Neural progenitor cell (in vitro differentiated cells): Measurements from ENCODE around the gene MFRP. TPM values are rescaled to one million over a fixed set of nuclear protein-coding genes. Genes with fewer than 3 reads are reported as not detected.

Experiments used
- DNase-seq: peaks from one replicate; pipeline ENCODE4 v3.0.0-alpha.2; 2016; ENCODE audit warnings: low spot score
- H2AFZ ChIP-seq: fragments of 200-600 bp; sonication (generic); replicated peaks from 2 replicates; pipeline ENCODE4 v1.6.1; 2016; ENCODE audit warnings: antibody characterized with exemption
- H3F3A ChIP-seq: fragments of 200-600 bp; sonication (generic); 2 replicates; pipeline ENCODE4 v1.6.1; 2016; ENCODE audit warnings: antibody characterized with exemption, low read depth
- H3K27ac ChIP-seq: fragments of 200-600 bp; sonication (generic); 2 replicates; pipeline ENCODE4 v1.5.1; 2016; ENCODE audit warnings: mild to moderate bottlenecking
- H3K27me3 ChIP-seq: fragments of 200-600 bp; sonication (generic); 2 replicates; pipeline ENCODE4 v1.6.1; 2016; ENCODE audit warnings: mild to moderate bottlenecking, moderate library complexity
- H3K36me3 ChIP-seq: fragments of 200-600 bp; sonication (generic); 2 replicates; pipeline ENCODE4 v1.5.1; 2016
- H3K4me1 ChIP-seq: fragments of 200-600 bp; sonication (generic); 2 replicates; pipeline ENCODE4 v1.6.1; 2016; ENCODE audit warnings: mixed run types
- H3K4me2 ChIP-seq: fragments of 200-600 bp; sonication (generic); 2 replicates; pipeline ENCODE4 v1.6.1; 2016
- H3K4me3 ChIP-seq: fragments of 200-600 bp; sonication (generic); 2 replicates; pipeline ENCODE4 v1.5.1; 2016
- H3K79me2 ChIP-seq: fragments of 200-600 bp; sonication (generic); 2 replicates; pipeline ENCODE4 v1.6.1; 2016; ENCODE audit warnings: low read depth
- H3K9ac ChIP-seq: fragments of 200-600 bp; sonication (generic); 2 replicates; pipeline ENCODE4 v1.6.1; 2016
- H3K9me3 ChIP-seq: fragments of 200-600 bp; sonication (generic); 2 replicates; pipeline ENCODE4 v1.5.1; 2016; ENCODE audit warnings: low read depth
- H4K20me1 ChIP-seq: fragments of 200-600 bp; sonication (generic); 2 replicates; pipeline ENCODE4 v1.6.1; 2016; ENCODE audit warnings: low read depth
- H3K27ac Mint-ChIP-seq: 3 replicates; pipeline ENCODE4 v1.8.0; 2021; ENCODE audit warnings: mixed read lengths
- H3K27me3 Mint-ChIP-seq: 2 replicates; pipeline ENCODE4 v1.8.0; 2022; ENCODE audit warnings: low read depth, mild to moderate bottlenecking, inconsistent platforms, moderate library complexity, mixed read lengths; ENCODE audit not compliant: insufficient read depth
- H3K36me3 Mint-ChIP-seq: 3 replicates; pipeline ENCODE4 v1.8.0; 2021; ENCODE audit warnings: mixed read lengths
- H3K4me1 Mint-ChIP-seq: 3 replicates; pipeline ENCODE4 v1.8.0; 2021; ENCODE audit warnings: mixed read lengths
- H3K4me3 Mint-ChIP-seq: 3 replicates; pipeline ENCODE4 v1.8.0; 2021; ENCODE audit warnings: mild to moderate bottlenecking, moderate library complexity, mixed read lengths
- H3K9me3 Mint-ChIP-seq: 3 replicates; pipeline ENCODE4 v1.8.0; 2020; ENCODE audit warnings: mixed read lengths
- CTCF ChIP-seq: fragments of 200-600 bp; sonication (generic); IDR thresholded peaks from 2 replicates; pipeline ENCODE4 v1.5.1; 2017; ENCODE audit warnings: antibody characterized with exemption, mild to moderate bottlenecking
- EZH2 ChIP-seq: fragments of 200-600 bp; sonication (generic); IDR thresholded peaks from 2 replicates; pipeline ENCODE4 v1.6.1; 2017; ENCODE audit warnings: antibody characterized with exemption, mild to moderate bottlenecking, moderate library complexity
- EZH2phosphoT487 ChIP-seq: fragments of 200-600 bp; sonication (generic); IDR thresholded peaks from 2 replicates; pipeline ENCODE4 v1.6.1; 2017; ENCODE audit warnings: antibody characterized with exemption
- total RNA-seq: library from RNA; depleted of rRNA; stranded (reverse); fragments of >200 nt; gene quantifications from 2 replicates; pipeline ENCODE4 v1.2.3, GENCODE V29; 2015; ENCODE audit warnings: low replicate concordance

Gene MFRP
- total RNA-seq, 1 donor from 2014 or later = not detected

GRCh38 chr11:119373921-119374631 is 27.6 kb upstream of the MFRP start:
- H3K36me3 Mint-ChIP-seq = no peaks in the 10 kb centered on the region
- no peak for TF ChIP-seq EZH2
- TF ChIP-seq CTCF = peak; percentile 94
- no peak for TF ChIP-seq EZH2phosphoT487
- Histone ChIP-seq H3K9ac (no peak overlapping the region), H3K4me3 (no peak overlapping the region), H3K4me2 (peak overlapping the region; percentile 28), H2AFZ (no peak overlapping the region), H3K9me3 (no peaks in the 10 kb centered on the region), H3K27me3 (no peaks in the 10 kb centered on the region), H3K4me1 (peaks cover 65% of the 10 kb centered on the region), H3F3A (peaks cover 44% of the 10 kb centered on the region), H4K20me1 (peaks cover 6% of the 10 kb centered on the region), H3K36me3 (no peaks in the 10 kb centered on the region), H3K79me2 (no peaks in the 10 kb centered on the region), H3K27ac (no peak overlapping the region)
- peak; percentile 89 for DNase-seq
- peak overlapping the region; percentile 24 for H3K4me3 Mint-ChIP-seq
- peaks cover 15% of the 10 kb centered on the region for H3K27me3 Mint-ChIP-seq
- peak overlapping the region; percentile 72 for H3K27ac Mint-ChIP-seq
- H3K4me1 Mint-ChIP-seq = peaks cover 67% of the 10 kb centered on the region
- H3K9me3 Mint-ChIP-seq = no peaks in the 10 kb centered on the region

- Mint-ChIP-seq H3K4me1 (peaks cover 67% of the 10 kb centered on the region), H3K36me3 (no peaks in the 10 kb centered on the region), H3K9me3 (no peaks in the 10 kb centered on the region), H3K27me3 (peaks cover 15% of the 10 kb centered on the region), H3K4me3 (no peak overlapping the region), H3K27ac (no peak overlapping the region)
- Histone ChIP-seq H3K36me3 (no peaks in the 10 kb centered on the region), H3K9me3 (no peaks in the 10 kb centered on the region), H3K27me3 (no peaks in the 10 kb centered on the region), H3K4me1 (peaks cover 60% of the 10 kb centered on the region), H3K9ac (no peak overlapping the region), H2AFZ (no peak overlapping the region), H3K4me3 (no peak overlapping the region), H3K79me2 (no peaks in the 10 kb centered on the region), H3F3A (peaks cover 37% of the 10 kb centered on the region), H3K27ac (no peak overlapping the region), H4K20me1 (peaks cover 3% of the 10 kb centered on the region), H3K4me2 (no peak overlapping the region)
- TF ChIP-seq EZH2 (no peak), CTCF (no peak), EZH2phosphoT487 (no peak)
- DNase-seq = no peak
Measured at GRCh38 chr11:119373059-119373920, 26.8 kb upstream of the MFRP start.

- Histone ChIP-seq H2AFZ (no peak overlapping the region), H3K4me3 (no peak overlapping the region), H3K9me3 (no peaks in the 10 kb centered on the region), H4K20me1 (no peaks in the 10 kb centered on the region), H3K27ac (no peak overlapping the region), H3K4me1 (peaks cover 52% of the 10 kb centered on the region), H3K36me3 (no peaks in the 10 kb centered on the region), H3K9ac (no peak overlapping the region), H3K79me2 (no peaks in the 10 kb centered on the region), H3K27me3 (no peaks in the 10 kb centered on the region), H3F3A (peaks cover 28% of the 10 kb centered on the region), H3K4me2 (no peak overlapping the region)
- TF ChIP-seq CTCF = no peak
- TF ChIP-seq EZH2 = no peak
- no peak for TF ChIP-seq EZH2phosphoT487
- H3K9me3 Mint-ChIP-seq = no peaks in the 10 kb centered on the region
- no peaks in the 10 kb centered on the region for H3K36me3 Mint-ChIP-seq
- DNase-seq = no peak
- H3K27ac Mint-ChIP-seq = peak overlapping the region; percentile 75
- peaks cover 15% of the 10 kb centered on the region for H3K27me3 Mint-ChIP-seq
- H3K4me3 Mint-ChIP-seq = no peak overlapping the region
- H3K4me1 Mint-ChIP-seq = peaks cover 69% of the 10 kb centered on the region
Measured at GRCh38 chr11:119372260-119373058, 26.0 kb upstream of the MFRP start.
